Measurements from ENCODE around the gene SBF2. TPM values are rescaled to one million over a fixed set of nuclear protein-coding genes. Genes with fewer than 3 reads are reported as not detected.

SBF2 gene
- total and polyA plus RNA-seq, 2 of the 13 experiments (the other 11 are each of a cell fraction or from before 2014, with no cell fraction given), result 24.0 to 45.8 TPM

GRCh38 chr11:10050561-10050960 lies 243.5 kb downstream of the SBF2 start (continued):
- no peak for TF ChIP-seq ARID4A (CRISPR knock-in tag; IDR thresholded peaks at IDR 0.05; ENCODE audit: borderline replicate concordance)
- TF ChIP-seq FOXA3 (CRISPR knock-in tag; IDR thresholded peaks at IDR 0.05), result peak; percentile 97
- TF ChIP-seq NCOA5 (CRISPR knock-in tag; IDR thresholded peaks at IDR 0.05), result no peak
- TF ChIP-seq ADNP (CRISPR knock-in tag; IDR thresholded peaks at IDR 0.05), result no peak
- peak; percentile 59; the same call in 1 of the 2 replicates for TF ChIP-seq ELF3 (CRISPR knock-in tag; IDR thresholded peaks at IDR 0.05)
- TF ChIP-seq CEBPB (IDR thresholded peaks at IDR 0.05; ENCODE audit: borderline replicate concordance, low read depth, low read length), result peak; percentile 90
- no peak for TF ChIP-seq ZNF7 (CRISPR knock-in tag; IDR thresholded peaks at IDR 0.05)
- TF ChIP-seq RFXANK (CRISPR knock-in tag; IDR thresholded peaks at IDR 0.05), result no peak
- TF ChIP-seq HNRNPK (IDR thresholded peaks at IDR 0.05; ENCODE audit: low read depth, low read length, poor library complexity, severe bottlenecking), result no peak
- TF ChIP-seq ZBTB25 (CRISPR knock-in tag; IDR thresholded peaks at IDR 0.05), result peak; percentile 83; the same call in 1 of the 2 replicates
- TF ChIP-seq ZMYM4 (CRISPR knock-in tag; IDR thresholded peaks at IDR 0.05), result peak; percentile 66; the same call in 1 of the 2 replicates
- TF ChIP-seq ZNF430 (CRISPR knock-in tag; IDR thresholded peaks at IDR 0.05), result no peak
- TF ChIP-seq KDM1A (CRISPR knock-in tag; IDR thresholded peaks at IDR 0.05), result peak; percentile 79; the same call in 1 of the 2 replicates
- TF ChIP-seq CCAR2 (optimal IDR thresholded peaks at IDR 0.05; ENCODE audit: low read depth, low read length), result no peak
- TF ChIP-seq ZBTB2 (CRISPR knock-in tag; IDR thresholded peaks at IDR 0.05; ENCODE audit: low read depth), result no peak
- TF ChIP-seq ZNF512B (CRISPR knock-in tag; IDR thresholded peaks at IDR 0.05; ENCODE audit: borderline replicate concordance), result no peak
- no peak for TF ChIP-seq NR2F1 (CRISPR knock-in tag; IDR thresholded peaks at IDR 0.05)
- TF ChIP-seq MYC (CRISPR knock-in tag; IDR thresholded peaks at IDR 0.05; ENCODE audit: borderline replicate concordance), result no peak
- TF ChIP-seq EHMT2 (IDR thresholded peaks at IDR 0.05; ENCODE audit: borderline replicate concordance, low read depth, low read length), result peak; percentile 54; the same call in 1 of the 2 replicates
- no peak for TF ChIP-seq ZNF549 (CRISPR knock-in tag; IDR thresholded peaks at IDR 0.05)
- TF ChIP-seq ZNF629 (CRISPR knock-in tag; conservative IDR thresholded peaks at IDR 0.05), result peak; percentile 65
- TF ChIP-seq GATA4 (IDR thresholded peaks at IDR 0.05; ENCODE audit: borderline replicate concordance, low read depth), result peak; percentile 82; the same call in 1 of the 2 replicates
